ENCODE measurements around the gene DNMT3A. TPM values are rescaled to one million over a fixed set of nuclear protein-coding genes. Genes with fewer than 3 reads are reported as not detected.
"Not testable (repeated sequence)": the region's sequence is repeated elsewhere in the genome, so short reads cannot be mapped to it uniquely, and the experiment has no call there.

DNMT3A gene
- total RNA-seq, 1 donor from 2014 or later, result 63.0 TPM

DNA sequence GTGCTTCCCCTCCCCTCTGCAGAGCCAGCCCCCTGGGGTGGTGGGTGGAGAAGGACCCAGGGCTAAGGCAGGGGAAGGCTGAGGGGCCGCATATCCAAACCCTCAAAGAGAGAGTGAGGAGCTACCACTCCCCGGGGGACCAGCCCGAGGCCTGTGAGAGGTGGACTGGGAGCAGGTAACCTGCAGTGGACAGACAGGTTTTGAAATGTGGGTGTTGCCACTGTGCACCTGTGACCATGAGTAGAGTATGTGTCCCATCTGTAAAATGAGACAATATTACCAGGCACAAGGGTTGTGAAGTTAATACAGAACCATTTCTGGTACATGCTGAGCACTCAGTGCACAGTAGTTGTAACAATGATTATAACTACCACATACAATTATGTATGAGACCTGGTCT, 122.1 kb downstream of the DNMT3A start:
- intact Hi-C loops (cut with micrococcal nuclease), result loop anchor here (5.0 kb wide), 1 partner anchor 58 kb away; no protein-coding TSS in a partner anchor

DNA sequence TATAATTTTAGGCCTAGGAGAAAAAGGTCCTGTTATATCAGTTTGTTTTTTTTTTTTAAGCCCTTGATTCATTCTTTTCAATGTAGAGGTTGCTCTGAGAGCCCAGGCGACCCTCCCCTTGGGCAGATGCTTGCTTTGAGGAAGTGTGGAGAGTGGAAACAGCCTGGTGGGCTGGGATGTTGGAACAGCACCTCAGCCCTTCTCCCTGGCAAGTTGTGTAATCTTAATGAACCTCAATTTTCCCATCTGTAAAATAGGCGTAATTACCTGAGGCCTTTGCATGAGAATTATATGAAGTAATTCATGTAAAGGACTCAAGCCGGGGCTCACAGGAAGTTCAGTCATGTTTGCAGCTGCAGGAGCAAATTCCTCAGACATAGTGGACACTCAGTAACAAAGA, 123.6 kb downstream of the DNMT3A start:
- intact Hi-C loops (cut with micrococcal nuclease), result loop anchor here (5.0 kb wide), 1 partner anchor 59 kb away; no protein-coding TSS in a partner anchor

DNA sequence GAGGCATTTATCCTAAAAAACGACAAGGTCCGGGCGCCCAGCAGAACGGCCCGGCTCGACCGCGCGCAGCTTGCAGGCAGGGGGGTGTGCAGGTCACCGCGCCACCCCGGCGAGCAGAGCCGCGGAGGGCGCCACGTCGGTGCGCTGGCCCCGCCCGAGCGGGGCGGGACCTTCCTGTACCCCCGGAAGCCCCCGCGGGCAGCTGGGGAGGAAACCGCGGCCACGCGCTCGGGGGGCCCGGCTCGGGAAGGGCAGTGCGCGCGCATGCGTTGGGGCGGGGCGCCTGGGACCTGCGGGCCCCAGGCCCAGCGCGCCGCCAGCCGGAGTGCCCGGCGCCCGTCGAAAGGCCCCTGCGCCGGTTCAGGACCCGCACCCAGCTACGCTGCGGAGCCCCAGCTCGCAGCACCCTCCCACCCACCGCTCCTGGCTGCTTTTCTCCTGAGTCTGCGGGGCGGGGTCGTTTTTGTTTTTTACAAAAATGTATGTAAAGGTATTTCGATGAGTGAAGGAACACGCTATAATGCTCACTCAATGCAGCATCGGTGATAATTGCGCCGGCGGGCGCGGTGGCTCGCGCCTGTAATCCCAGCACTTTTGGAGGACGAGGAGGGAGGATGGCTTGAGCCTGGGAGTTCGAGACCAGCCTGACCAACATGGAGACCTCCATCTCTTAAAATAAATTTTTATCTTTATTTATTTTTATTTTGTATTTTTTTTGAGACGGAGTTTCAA, 125.6 kb downstream of the DNMT3A start:
- intact Hi-C loops (cut with micrococcal nuclease), result loop anchor here (5.0 kb wide), 1 partner anchor 61 kb away; no protein-coding TSS in a partner anchor

- intact Hi-C loops (cut with micrococcal nuclease), result loop anchor here (5.0 kb wide), 1 partner anchor 62 kb away; no protein-coding TSS in a partner anchor
These were observed 126.5 kb downstream of the DNMT3A start for GRCh38 chr2:25215232-25215631.

DNA sequence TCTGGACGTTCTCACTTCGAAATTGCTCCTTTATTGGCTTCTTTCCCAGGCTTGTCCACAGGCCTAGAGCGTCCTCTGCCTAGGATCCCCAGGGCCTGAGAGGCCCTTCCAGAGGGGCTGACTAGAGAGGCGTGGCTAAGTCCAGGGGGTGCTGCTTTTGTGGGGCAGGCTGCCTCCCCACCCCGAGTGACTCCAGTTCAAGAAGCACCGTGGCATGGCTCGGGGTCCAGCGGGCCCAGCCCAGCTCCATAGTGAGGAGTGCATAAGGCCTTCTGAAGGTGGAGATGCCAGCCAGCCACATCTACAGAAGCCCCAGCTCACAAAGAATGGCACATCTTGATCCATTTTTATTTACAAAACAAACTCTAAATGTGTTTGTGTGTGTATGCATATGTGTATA, 128.5 kb downstream of the DNMT3A start:
- intact Hi-C loops (cut with micrococcal nuclease), result no loop called here

GRCh38 chr2:25210923-25211322, 130.8 kb downstream of the DNMT3A start:
- intact Hi-C loops (cut with micrococcal nuclease), result not testable (repeated sequence)

DNA sequence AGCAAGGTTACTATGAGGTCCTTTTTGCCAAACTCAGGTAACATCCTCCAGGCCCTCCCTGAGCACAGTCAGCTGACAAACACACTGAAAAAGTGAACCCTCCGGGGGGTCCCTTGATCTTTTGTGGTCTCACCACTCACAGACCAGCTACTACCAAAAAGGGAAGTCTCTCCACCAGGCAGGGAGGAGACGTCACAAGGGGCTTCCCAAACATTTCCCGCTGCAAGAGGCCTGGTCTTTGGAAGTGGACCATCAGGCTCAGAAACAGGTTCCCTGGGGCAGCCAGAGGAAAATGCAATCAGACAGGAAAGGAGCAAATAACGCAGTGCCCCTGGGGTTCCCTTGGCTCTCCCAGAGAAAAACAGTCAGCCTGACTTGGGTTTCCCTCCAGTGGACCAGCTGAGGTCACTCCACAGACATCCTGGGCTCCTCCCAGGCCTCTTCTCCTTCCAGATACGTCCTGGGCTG, 134.6 kb downstream of the DNMT3A start:
- intact Hi-C loops (cut with micrococcal nuclease), result no loop called here

- intact Hi-C loops (cut with micrococcal nuclease), result no loop called here
These were observed 137.4 kb downstream of the DNMT3A start for GRCh38 chr2:25204190-25204838.

DNA sequence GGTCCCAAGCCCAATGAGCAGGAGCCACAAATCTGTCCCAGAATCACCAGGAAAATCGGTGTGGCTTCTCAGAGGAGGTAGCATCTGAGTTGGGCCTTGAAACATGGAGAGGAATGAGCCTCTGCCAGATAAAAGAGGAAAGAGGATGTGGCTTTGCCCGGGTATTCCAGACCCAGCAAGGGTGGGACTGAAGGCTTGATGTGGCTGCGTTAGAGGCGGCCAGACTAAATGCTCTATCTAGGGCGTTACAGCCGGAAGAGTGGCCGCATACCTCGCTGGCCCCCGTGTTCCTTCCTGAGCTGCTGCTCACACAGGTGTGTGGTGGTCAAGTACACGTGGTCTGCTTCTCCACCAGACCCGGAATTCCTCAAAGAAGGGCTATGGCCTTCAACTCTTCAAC, 139.4 kb downstream of the DNMT3A start:
- intact Hi-C loops (cut with micrococcal nuclease), result no loop called here

DNA sequence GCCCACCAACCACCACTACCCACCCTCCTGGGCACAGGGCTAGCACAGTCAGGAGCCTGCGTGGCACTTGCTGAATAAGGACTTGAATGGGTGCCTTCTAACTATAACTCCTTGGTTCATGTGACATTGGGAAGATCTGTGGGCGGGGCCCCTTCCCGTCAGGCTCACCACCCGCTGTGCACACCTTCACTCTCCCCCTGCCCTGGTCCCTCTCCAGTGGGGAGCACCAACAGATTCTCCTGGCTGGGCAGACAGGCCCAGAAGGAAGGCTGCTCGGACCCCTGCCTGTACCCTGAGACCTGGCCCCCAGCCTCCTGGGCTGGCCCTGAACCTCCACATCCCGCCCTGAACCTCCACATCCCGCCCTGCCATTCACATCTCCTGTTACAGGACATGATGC, 139.9 kb downstream of the DNMT3A start:
- intact Hi-C loops (cut with micrococcal nuclease), result no loop called here

- intact Hi-C loops (cut with micrococcal nuclease), result no loop called here
These were observed 140.5 kb downstream of the DNMT3A start for GRCh38 chr2:25201265-25201664.

GRCh38 chr2:25198576-25198975, 143.1 kb downstream of the DNMT3A start:
- intact Hi-C loops (cut with micrococcal nuclease), result no loop called here

DNA sequence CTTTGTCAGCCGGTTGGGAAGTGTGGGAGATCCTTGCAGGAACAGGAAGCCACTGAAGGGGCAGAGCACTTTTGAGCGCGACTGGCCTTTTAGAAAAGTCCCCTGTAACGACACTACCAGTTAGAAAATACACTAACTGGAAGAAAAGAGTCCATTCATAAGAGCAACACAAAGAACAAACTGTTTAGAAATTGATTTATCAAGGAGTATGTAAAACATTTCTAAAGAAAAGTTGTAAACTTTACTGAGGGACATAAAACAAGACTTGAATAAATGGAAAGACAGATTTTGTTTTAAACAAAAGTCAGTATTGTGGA, 143.6 kb downstream of the DNMT3A start:
- intact Hi-C loops (cut with micrococcal nuclease), result no loop called here

DNA sequence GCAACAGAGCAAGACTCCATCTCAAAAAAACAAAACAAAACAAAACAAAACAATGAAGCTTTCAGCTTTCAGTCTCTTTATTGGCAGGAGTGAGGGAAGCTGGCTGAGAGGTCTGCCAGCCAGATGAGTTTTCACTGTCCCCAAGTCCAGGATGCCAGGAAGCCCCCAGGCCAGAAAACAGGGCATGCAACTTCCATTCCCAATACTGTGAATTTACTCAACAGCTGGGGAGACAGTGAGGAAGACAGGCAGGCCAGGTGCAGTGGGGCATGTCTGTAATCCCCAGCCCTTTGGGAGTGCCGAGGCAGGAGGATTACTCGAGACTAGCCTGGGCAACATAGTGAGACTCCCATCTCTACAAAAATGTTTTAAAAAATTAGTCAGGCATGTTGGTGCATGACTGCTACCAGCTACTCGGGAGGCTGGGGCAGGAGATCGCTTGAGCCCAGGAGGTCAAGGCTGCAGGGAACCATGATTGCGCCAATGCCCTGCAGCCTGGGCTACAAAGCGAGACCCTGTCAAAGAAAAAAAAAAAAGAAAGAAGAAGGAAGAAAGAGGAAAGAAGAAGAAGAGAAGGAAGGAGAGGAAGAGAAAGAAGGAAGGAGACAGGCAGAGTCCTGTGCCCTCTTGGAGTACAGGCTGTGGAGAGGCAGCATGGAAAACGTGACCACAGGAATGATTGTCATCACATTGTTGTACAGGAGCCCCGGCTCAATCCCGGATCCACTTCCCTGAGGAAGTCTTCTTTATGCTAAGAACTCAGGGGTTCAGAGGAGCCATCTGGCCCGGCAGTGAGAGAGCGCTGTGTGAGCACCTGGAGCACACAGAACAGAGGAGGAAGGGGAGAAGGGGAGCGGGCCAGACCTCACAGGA, 144.2 kb downstream of the DNMT3A start:
- intact Hi-C loops (cut with micrococcal nuclease), result no loop called here

GRCh38 chr2:25194576-25195122, 147.1 kb downstream of the DNMT3A start:
- intact Hi-C loops (cut with micrococcal nuclease), result no loop called here

GRCh38 chr2:25190536-25190935, 151.2 kb downstream of the DNMT3A start:
- intact Hi-C loops (cut with micrococcal nuclease), result no loop called here

- intact Hi-C loops (cut with micrococcal nuclease), result no loop called here
These were observed 153.3 kb downstream of the DNMT3A start for GRCh38 chr2:25188405-25188804.

- intact Hi-C loops (cut with micrococcal nuclease), result no loop called here
These were observed 153.9 kb downstream of the DNMT3A start for GRCh38 chr2:25187729-25188350.

DNA sequence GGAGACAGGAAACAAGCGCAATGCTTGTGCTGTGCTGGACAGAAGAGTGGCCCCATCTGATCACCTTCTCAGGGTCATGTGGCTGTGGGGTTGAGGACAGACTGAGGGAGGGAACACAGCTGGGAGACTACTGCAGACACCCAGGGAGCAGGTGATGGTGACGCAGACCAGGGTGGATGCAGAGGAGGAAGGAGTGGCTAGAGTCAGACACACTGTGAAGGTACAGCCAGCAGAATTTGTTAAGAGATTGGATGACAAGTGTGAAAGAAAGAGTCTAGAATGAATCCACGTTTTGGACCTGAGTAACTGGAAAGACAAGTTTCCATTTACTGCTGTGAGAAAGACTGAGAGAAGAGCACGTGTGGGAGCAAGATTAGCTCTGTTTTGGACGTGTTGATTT, 157.5 kb downstream of the DNMT3A start:
- intact Hi-C loops (cut with micrococcal nuclease), result no loop called here

- intact Hi-C loops (cut with micrococcal nuclease), result no loop called here
These were observed 162.7 kb downstream of the DNMT3A start for GRCh38 chr2:25178976-25179375.

All from T-helper 2 cell treated with Interferon-gamma antibody and Interleukin-4, amounts not matched to agents 100 ng/mL and 5 ng/mL, for 36 hours (primary cell).